ENCODE results near the gene ETV4. TPM values are rescaled to one million over a fixed set of nuclear protein-coding genes. Genes with fewer than 3 reads are reported as not detected.

ETV4 gene
- total RNA-seq, 1 experiment from 2014 or later = 195 TPM

DNA sequence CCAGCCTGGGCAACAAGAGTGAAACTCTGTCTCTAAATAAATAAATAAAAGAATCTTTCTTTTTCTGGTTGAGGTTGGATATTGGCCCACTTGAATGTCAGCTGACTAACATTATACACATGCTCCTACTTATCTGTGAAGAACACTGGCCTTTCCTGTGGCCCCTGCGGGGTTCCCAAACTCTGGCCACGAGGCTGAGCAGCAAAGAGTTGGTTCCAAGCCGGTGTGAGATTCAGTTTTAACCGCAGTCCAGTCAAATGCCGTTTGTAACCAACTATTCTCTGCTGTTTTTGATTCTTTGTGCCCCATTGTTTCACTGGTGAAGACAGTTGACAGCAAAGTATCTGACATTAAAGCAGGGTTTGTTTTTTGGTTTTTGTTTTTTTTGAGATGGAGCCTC is 11.2 kb downstream of the ETV4 start:
- TF ChIP-seq, protein P1, sequence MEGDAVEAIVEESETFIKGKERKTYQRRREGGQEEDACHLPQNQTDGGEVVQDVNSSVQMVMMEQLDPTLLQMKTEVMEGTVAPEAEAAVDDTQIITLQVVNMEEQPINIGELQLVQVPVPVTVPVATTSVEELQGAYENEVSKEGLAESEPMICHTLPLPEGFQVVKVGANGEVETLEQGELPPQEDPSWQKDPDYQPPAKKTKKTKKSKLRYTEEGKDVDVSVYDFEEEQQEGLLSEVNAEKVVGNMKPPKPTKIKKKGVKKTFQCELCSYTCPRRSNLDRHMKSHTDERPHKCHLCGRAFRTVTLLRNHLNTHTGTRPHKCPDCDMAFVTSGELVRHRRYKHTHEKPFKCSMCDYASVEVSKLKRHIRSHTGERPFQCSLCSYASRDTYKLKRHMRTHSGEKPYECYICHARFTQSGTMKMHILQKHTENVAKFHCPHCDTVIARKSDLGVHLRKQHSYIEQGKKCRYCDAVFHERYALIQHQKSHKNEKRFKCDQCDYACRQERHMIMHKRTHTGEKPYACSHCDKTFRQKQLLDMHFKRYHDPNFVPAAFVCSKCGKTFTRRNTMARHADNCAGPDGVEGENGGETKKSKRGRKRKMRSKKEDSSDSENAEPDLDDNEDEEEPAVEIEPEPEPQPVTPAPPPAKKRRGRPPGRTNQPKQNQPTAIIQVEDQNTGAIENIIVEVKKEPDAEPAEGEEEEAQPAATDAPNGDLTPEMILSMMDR (IDR thresholded peaks at IDR 0.05) = no peak
- no peak for TF ChIP-seq FOXP1 (CRISPR knock-in tag; IDR thresholded peaks at IDR 0.05; ENCODE audit: borderline replicate concordance)
- TF ChIP-seq TEAD4 (CRISPR knock-in tag; IDR thresholded peaks at IDR 0.05) = no peak
- no peak for TF ChIP-seq PRDM15 (CRISPR knock-in tag; IDR thresholded peaks at IDR 0.05)
- TF ChIP-seq SMAD4 (CRISPR knock-in tag; IDR thresholded peaks at IDR 0.05) = no peak
- no peak for TF ChIP-seq ZNF138 (CRISPR knock-in tag; conservative IDR thresholded peaks at IDR 0.05)
- TF ChIP-seq ZNF219 (CRISPR knock-in tag; IDR thresholded peaks at IDR 0.05; ENCODE audit: borderline replicate concordance) = no peak
- TF ChIP-seq CREB1 (CRISPR knock-in tag; IDR thresholded peaks at IDR 0.05) = no peak
- TF ChIP-seq, protein P2, sequence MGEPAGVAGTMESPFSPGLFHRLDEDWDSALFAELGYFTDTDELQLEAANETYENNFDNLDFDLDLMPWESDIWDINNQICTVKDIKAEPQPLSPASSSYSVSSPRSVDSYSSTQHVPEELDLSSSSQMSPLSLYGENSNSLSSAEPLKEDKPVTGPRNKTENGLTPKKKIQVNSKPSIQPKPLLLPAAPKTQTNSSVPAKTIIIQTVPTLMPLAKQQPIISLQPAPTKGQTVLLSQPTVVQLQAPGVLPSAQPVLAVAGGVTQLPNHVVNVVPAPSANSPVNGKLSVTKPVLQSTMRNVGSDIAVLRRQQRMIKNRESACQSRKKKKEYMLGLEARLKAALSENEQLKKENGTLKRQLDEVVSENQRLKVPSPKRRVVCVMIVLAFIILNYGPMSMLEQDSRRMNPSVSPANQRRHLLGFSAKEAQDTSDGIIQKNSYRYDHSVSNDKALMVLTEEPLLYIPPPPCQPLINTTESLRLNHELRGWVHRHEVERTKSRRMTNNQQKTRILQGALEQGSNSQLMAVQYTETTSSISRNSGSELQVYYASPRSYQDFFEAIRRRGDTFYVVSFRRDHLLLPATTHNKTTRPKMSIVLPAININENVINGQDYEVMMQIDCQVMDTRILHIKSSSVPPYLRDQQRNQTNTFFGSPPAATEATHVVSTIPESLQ (CRISPR knock-in tag; IDR thresholded peaks at IDR 0.05) = no peak
- TF ChIP-seq ZNF671 (CRISPR knock-in tag; IDR thresholded peaks at IDR 0.05) = no peak
- TF ChIP-seq, protein P3, sequence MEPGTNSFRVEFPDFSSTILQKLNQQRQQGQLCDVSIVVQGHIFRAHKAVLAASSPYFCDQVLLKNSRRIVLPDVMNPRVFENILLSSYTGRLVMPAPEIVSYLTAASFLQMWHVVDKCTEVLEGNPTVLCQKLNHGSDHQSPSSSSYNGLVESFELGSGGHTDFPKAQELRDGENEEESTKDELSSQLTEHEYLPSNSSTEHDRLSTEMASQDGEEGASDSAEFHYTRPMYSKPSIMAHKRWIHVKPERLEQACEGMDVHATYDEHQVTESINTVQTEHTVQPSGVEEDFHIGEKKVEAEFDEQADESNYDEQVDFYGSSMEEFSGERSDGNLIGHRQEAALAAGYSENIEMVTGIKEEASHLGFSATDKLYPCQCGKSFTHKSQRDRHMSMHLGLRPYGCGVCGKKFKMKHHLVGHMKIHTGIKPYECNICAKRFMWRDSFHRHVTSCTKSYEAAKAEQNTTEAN (CRISPR knock-in tag; IDR thresholded peaks at IDR 0.05) = no peak
- TF ChIP-seq, protein P4, sequence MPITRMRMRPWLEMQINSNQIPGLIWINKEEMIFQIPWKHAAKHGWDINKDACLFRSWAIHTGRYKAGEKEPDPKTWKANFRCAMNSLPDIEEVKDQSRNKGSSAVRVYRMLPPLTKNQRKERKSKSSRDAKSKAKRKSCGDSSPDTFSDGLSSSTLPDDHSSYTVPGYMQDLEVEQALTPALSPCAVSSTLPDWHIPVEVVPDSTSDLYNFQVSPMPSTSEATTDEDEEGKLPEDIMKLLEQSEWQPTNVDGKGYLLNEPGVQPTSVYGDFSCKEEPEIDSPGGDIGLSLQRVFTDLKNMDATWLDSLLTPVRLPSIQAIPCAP (CRISPR knock-in tag; IDR thresholded peaks at IDR 0.05) = no peak
- TF ChIP-seq NFE2L1 (CRISPR knock-in tag; IDR thresholded peaks at IDR 0.05) = no peak
- Mint-ChIP-seq H3K4me1 (peaks cover 74% of the 10 kb centered on the region), H3K27ac (0 out of 2 replicates have a peak overlapping the region, but pooled peaks have one; percentile 23), H3K9me3 (no peaks in the 10 kb centered on the region), H3K27me3 (ENCODE audit: low read depth) (no peaks in the 10 kb centered on the region), H3K36me3 (peaks cover 27% of the 10 kb centered on the region), H3K4me3 (no peak overlapping the region)
- no peak for DNase-seq (ENCODE audit: low spot score)
- ChIA-PET POLR2A (no interaction called here), CTCF (no interaction called here)
- no peak for ATAC-seq

DNA sequence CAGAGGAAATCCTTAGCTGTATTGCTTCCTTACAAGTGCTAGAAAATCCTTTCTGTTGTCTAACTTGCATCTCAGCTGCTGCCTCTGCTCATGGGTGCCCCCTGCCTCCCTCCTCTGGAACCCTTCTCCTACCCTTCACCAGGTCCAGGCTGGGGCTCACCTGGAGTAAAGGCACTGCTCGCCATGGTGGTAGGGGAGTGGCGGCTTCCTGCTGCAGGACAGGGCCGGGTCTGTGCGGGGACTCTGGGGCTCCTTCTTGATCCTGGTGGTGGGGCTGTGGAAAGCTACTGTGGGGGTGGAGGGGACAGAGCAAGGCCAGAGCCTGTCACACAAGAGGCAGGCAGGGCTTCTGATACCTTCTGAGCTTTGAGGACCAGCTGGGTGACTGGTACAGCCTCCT is 12.4 kb downstream of the ETV4 start:
- Mint-ChIP-seq H3K36me3 (peaks cover 32% of the 10 kb centered on the region), H3K4me1 (peaks cover 74% of the 10 kb centered on the region), H3K27ac (no peak overlapping the region), H3K27me3 (ENCODE audit: low read depth) (no peaks in the 10 kb centered on the region), H3K9me3 (no peaks in the 10 kb centered on the region), H3K4me3 (no peak overlapping the region)
- ChIA-PET CTCF (interaction anchor here (1.1 kb wide), 2 partner anchors 10 to 13 kb away, joined by 3 to 5 read pairs; partner anchors contain the start of gene ETV4), POLR2A (interaction anchor here (0.9 to 1.1 kb wide), 2 partner anchors 11 to 28 kb away, joined by 3 to 6 read pairs; no protein-coding TSS in a partner anchor)
- ATAC-seq (no peak), DNase-seq (ENCODE audit: low spot score) (no peak)
- TF ChIP-seq EMX1 (CRISPR knock-in tag; IDR thresholded peaks at IDR 0.05) (no peak), TEAD4 (CRISPR knock-in tag; IDR thresholded peaks at IDR 0.05) (no peak), FOXK1 (CRISPR knock-in tag; IDR thresholded peaks at IDR 0.05) (no peak), USF1 (CRISPR knock-in tag; IDR thresholded peaks at IDR 0.05) (no peak), PRRX2 (CRISPR knock-in tag; IDR thresholded peaks at IDR 0.05) (no peak), CREM (CRISPR knock-in tag; IDR thresholded peaks at IDR 0.05) (no peak), ETV6 (CRISPR knock-in tag; IDR thresholded peaks at IDR 0.05) (no peak), NR3C1 (CRISPR knock-in tag; conservative IDR thresholded peaks at IDR 0.05; ENCODE audit: low read depth) (no peak), RORB (CRISPR knock-in tag; IDR thresholded peaks at IDR 0.05) (no peak)
- TF ChIP-seq, protein P5, sequence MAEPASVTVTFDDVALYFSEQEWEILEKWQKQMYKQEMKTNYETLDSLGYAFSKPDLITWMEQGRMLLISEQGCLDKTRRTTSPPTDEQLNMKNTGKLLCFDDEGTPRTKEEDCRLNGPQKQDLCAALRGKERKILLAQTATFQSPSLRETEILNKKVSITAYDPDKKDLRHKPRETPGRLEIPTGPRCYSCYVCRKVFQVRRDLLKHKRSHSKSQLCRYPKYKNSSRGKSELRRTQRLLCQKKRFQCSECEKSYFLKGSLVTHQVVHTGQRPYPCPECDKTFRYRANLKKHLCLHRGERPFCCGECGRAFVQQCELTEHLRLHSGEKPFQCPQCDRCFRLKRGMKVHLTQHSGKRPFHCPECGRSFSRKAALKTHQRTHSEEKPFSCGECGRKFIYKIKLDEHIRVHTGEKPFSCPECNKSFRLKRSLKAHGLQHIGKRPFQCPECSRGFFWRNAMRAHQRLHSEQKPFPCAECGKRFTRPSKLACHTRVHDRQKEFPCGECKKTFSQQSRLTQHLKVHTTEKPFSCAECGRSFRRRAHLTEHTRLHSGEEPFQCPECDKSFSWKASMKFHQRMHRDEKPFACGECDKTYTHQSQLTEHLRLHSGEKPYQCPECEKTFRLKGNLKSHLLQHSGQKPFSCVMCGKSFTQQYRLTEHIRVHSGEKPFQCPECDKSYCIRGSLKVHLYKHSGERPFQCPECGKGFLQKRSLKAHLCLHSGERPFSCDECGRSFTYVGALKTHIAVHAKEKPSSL (CRISPR knock-in tag; conservative IDR thresholded peaks at IDR 0.05) = no peak
- TF ChIP-seq, protein P2 (CRISPR knock-in tag; IDR thresholded peaks at IDR 0.05) = no peak
